Neuronal stem cell (in vitro differentiated cells): ENCODE measurements around the gene XYLT1. TPM values are rescaled to one million over a fixed set of nuclear protein-coding genes. Genes with fewer than 3 reads are reported as not detected.

ENCODE experiments used
- DNase-seq: peaks from one replicate; pipeline ENCODE4 v3.0.0-alpha.2; 2013; ENCODE audit warnings: low spot score
- H2AFZ ChIP-seq: one replicate; pipeline ENCODE4 v1.6.1; 2013; ENCODE audit warnings: mild to moderate bottlenecking, low read length, inconsistent platforms
- H2AK5ac ChIP-seq: 2 replicates; pipeline ENCODE4 v1.6.1; 2013; ENCODE audit warnings: low read depth, mild to moderate bottlenecking, inconsistent platforms, low read length, moderate library complexity, mixed read lengths
- H2BK120ac ChIP-seq: 2 replicates; pipeline ENCODE4 v1.6.1; 2013; ENCODE audit warnings: low read depth, mild to moderate bottlenecking, inconsistent platforms, low read length, moderate library complexity, mixed read lengths
- H2BK12ac ChIP-seq: one replicate; pipeline ENCODE4 v1.6.1; 2013; ENCODE audit warnings: low read length, inconsistent platforms
- H2BK15ac ChIP-seq: 2 replicates; pipeline ENCODE4 v1.6.1; 2013; ENCODE audit warnings: mild to moderate bottlenecking, low read length, inconsistent platforms, mixed read lengths
- H2BK5ac ChIP-seq: one replicate; pipeline ENCODE4 v1.6.1; 2013; ENCODE audit warnings: inconsistent platforms, mild to moderate bottlenecking, low read length, moderate library complexity
- H3K14ac ChIP-seq: one replicate; pipeline ENCODE4 v1.6.1; 2013; ENCODE audit warnings: low read length, inconsistent platforms
- H3K18ac ChIP-seq: 2 replicates; pipeline ENCODE4 v1.6.1; 2013; ENCODE audit warnings: low read length, inconsistent platforms
- H3K23ac ChIP-seq: 2 replicates; pipeline ENCODE4 v1.6.1; 2013; ENCODE audit warnings: low read depth, mild to moderate bottlenecking, mixed read lengths, low read length, inconsistent platforms; ENCODE audit not compliant: poor library complexity
- H3K27ac ChIP-seq: replicated peaks from 3 replicates; pipeline ENCODE4 v1.5.1; 2013; ENCODE audit warnings: low read length, inconsistent platforms
- H3K27me3 ChIP-seq, 3 experiments: 2 replicates each; pipeline ENCODE4 v1.6.1; 2013; ENCODE audit warnings: low read length in 3 of 3, mild to moderate bottlenecking in 2 of 3, inconsistent platforms in 1 of 3, low read depth in 1 of 3, mixed read lengths in 1 of 3, moderate library complexity in 1 of 3; ENCODE audit not compliant: control insufficient read depth in 3 of 3, insufficient read depth in 3 of 3
- H3K36me3 ChIP-seq, 2 donors: replicated peaks in 1 of 2; 2 replicates each; pipeline ENCODE4 v1.6.1; 2013; ENCODE audit warnings: low read length in 2 of 2; ENCODE audit not compliant: control insufficient read depth in 2 of 2, insufficient read depth in 2 of 2
- H3K4ac ChIP-seq: 2 replicates; pipeline ENCODE4 v1.6.1; 2013; ENCODE audit warnings: inconsistent platforms, mild to moderate bottlenecking, low read length, moderate library complexity
- H3K4me1 ChIP-seq, 2 donors: 1 replicate in 1 of 2; 2 replicates in 1 of 2; pipeline ENCODE4 v1.6.1; 2013; ENCODE audit warnings: low read length in 2 of 2, low read depth in 1 of 2; ENCODE audit not compliant: control insufficient read depth in 2 of 2, insufficient read depth in 1 of 2
- H3K4me2 ChIP-seq: one replicate; pipeline ENCODE4 v1.6.1; 2013; ENCODE audit warnings: mild to moderate bottlenecking, low read length, inconsistent platforms; ENCODE audit not compliant: insufficient read depth, poor library complexity, severe bottlenecking
- H3K4me3 ChIP-seq, 2 donors: 2 replicates each; pipeline ENCODE4 v1.5.1; 2013; ENCODE audit warnings: low read length in 2 of 2, mild to moderate bottlenecking in 2 of 2, inconsistent platforms in 1 of 2, moderate library complexity in 1 of 2
- H3K79me1 ChIP-seq: one replicate; pipeline ENCODE4 v1.6.1; 2013; ENCODE audit warnings: low read depth, mild to moderate bottlenecking, inconsistent platforms, low read length, moderate library complexity
- H3K9ac ChIP-seq: one replicate; pipeline ENCODE4 v1.6.1; 2013; ENCODE audit warnings: mild to moderate bottlenecking, low read depth, low read length, inconsistent platforms; ENCODE audit not compliant: poor library complexity
- H3K9me3 ChIP-seq, 2 donors: replicated peaks in 1 of 2; 2 replicates each; pipeline versions ENCODE3 to v1.6.1; 2013; ENCODE audit warnings: low read length in 2 of 2, mild to moderate bottlenecking in 2 of 2, inconsistent platforms in 1 of 2, low read depth in 1 of 2, mixed read lengths in 1 of 2, moderate library complexity in 1 of 2; ENCODE audit not compliant: control insufficient read depth in 2 of 2, insufficient read depth in 1 of 2
- H4K8ac ChIP-seq: one replicate; pipeline ENCODE4 v1.6.1; 2013; ENCODE audit warnings: low read depth, mild to moderate bottlenecking, inconsistent platforms, low read length, moderate library complexity
- H4K91ac ChIP-seq: one replicate; pipeline ENCODE4 v1.6.1; 2013; ENCODE audit warnings: low read length, low read depth, mild to moderate bottlenecking, inconsistent platforms; ENCODE audit not compliant: poor library complexity
- WGBS, 2 donors: extraction: QIAGEN DNeasy Blood & Tissue Kit; methylation state at CpG; one replicate each; pipeline ENCODE4 v1.1.7; 2013; ENCODE audit warnings: missing lambda C conversion rate in 2 of 2, mixed read lengths in 1 of 2; ENCODE audit not compliant: insufficient read length in 2 of 2, insufficient replicate concordance in 1 of 2; ENCODE audit errors: extremely low coverage in 2 of 2; 5-methylcytosine and 5-hydroxymethylcytosine counted together
- polyA plus RNA-seq, 2 experiments: library from polyadenylated mRNA; stranded (reverse); fragments of 200-250 nt; gene quantifications; one replicate each; pipeline ENCODE4 v1.2.3, GENCODE V29; 2013

Gene XYLT1
- 6.1 TPM for polyA plus RNA-seq (2013, experiment 1 of 2)
- 6.3 TPM for polyA plus RNA-seq (2013, experiment 2 of 2)

GRCh38 chr16:17470908-17471718 is at the start of gene XYLT1:
TSS of gene XYLT1 (minus strand) at chr16:17470960. CDS start at chr16:17470796, 164 bp downstream.
- H3K9me3 ChIP-seq = no peaks in the 10 kb centered on the region
- no peak within 1 kb of the TSS for H2BK15ac ChIP-seq
- peak within 1 kb of the TSS; percentile 91 for H2AFZ ChIP-seq
- H3K36me3 ChIP-seq = no peaks in the 10 kb centered on the region
- peaks cover 0 to 31% (median 12%) of the 10 kb centered on the region in 3 experiments for H3K27me3 ChIP-seq
- no CpG with 5 or more reads among the region's 36 CpGs for WGBS, 2 donors
- no peak within 1 kb of the TSS for H4K8ac ChIP-seq
- H3K23ac ChIP-seq = no peak within 1 kb of the TSS
- peak within 1 kb of the TSS; percentile 61 for H3K9ac ChIP-seq
- H3K18ac ChIP-seq = peak within 1 kb of the TSS; percentile 92
- H3K79me1 ChIP-seq = peaks cover 2% of the 10 kb centered on the region
- peak within 1 kb of the TSS; percentile 54 to 91 for H3K4me3 ChIP-seq
- peaks cover 16 to 24% of the 10 kb centered on the region in 2 donors for H3K4me1 ChIP-seq
- H3K14ac ChIP-seq = no peak within 1 kb of the TSS
- H2BK12ac ChIP-seq = peak within 1 kb of the TSS; percentile 14
- no peak within 1 kb of the TSS for H3K27ac ChIP-seq
- H3K4ac ChIP-seq = no peak within 1 kb of the TSS
- H3K4me2 ChIP-seq = peak within 1 kb of the TSS; percentile 79
- H4K91ac ChIP-seq = no peak within 1 kb of the TSS
- H2BK120ac ChIP-seq = no peak within 1 kb of the TSS
- H2AK5ac ChIP-seq = no peak within 1 kb of the TSS
- H2BK5ac ChIP-seq = peak within 1 kb of the TSS; percentile 85
- no peak for DNase-seq

DNA sequence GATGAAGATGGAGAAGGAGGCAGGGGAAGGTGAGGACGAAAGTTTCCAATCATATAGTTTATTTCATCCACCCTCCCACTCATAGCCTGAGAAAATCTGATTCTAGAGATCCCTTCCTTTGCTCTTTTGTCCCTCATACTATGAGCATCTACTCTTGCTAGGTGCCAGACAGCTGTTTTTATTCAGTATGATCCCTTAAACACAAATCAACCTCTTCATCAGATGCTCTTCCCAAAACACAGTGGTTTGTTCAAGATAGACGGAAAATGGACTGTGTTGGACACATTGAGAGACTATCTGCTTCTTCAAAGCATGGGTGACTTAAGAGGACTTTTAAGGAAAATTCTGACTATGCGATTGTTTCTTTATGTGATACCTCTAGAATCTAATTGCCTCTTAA is 49.4 kb upstream of the XYLT1 start:
- no peak for DNase-seq
- H3K18ac ChIP-seq = no peak overlapping the region
- no peak overlapping the region for H4K8ac ChIP-seq
- no peak overlapping the region for H3K23ac ChIP-seq
- no peak overlapping the region for H3K4me2 ChIP-seq
- H3K9me3 ChIP-seq = no peaks in the 10 kb centered on the region
- no peak overlapping the region for H3K4ac ChIP-seq
- peaks cover 0 to 5% (median 0%) of the 10 kb centered on the region in 3 experiments for H3K27me3 ChIP-seq
- H3K27ac ChIP-seq = no peak overlapping the region
- H4K91ac ChIP-seq = no peak overlapping the region
- no CpG with 5 or more reads among the region's 3 CpGs for WGBS, 2 donors
- no peak overlapping the region for H3K4me3 ChIP-seq
- H2BK5ac ChIP-seq = no peak overlapping the region
- H2AK5ac ChIP-seq = no peak overlapping the region
- H3K14ac ChIP-seq = no peak overlapping the region
- H2BK15ac ChIP-seq = no peak overlapping the region
- H3K9ac ChIP-seq = no peak overlapping the region
- H3K36me3 ChIP-seq = no peaks in the 10 kb centered on the region
- no peak overlapping the region for H2BK12ac ChIP-seq
- no peak overlapping the region for H2AFZ ChIP-seq
- no peak overlapping the region for H2BK120ac ChIP-seq
- no peaks in the 10 kb centered on the region for H3K4me1 ChIP-seq
- H3K79me1 ChIP-seq = no peaks in the 10 kb centered on the region

DNA sequence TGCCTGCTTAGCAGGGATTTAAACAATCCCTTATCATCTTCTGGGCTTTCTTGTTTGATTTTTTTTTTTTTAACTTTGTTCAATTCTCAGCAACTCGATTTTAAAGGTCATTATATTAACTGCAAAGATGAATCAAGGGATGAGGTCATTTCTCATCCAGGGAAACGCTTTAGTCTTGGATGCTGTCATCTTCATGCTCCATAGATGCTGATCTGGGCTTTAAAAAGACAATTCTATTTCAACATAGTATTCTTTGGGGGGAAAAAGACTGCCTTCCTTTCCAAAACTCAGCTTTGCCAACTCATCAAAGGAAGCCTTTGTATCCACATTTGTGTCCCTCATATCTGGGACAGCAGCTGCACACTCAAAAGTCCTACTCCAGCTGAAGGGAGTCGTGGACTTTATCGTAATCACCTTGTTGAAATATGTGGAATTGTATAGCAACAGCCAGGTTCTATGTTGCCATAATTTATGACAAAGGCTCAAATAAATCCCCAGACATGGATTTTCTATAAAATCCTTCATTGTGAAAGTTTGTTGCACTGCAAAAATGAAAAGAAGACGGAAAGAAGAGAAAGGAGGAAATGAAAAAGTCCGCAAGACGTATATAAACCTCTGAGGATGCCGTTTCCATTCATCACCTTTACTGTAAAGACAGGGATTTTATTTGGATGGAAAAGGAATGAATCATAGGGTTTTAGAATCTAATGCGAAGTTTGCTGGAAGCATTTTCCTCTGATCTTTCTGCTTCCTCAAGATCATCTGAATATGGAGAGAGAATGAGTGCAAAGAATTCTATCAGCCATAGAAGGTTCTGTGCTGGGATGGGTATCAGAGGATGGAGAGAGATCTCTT is 48.6 kb upstream of the XYLT1 start:
- Histone ChIP-seq H3K9ac (no peak overlapping the region), H3K4me1 (no peaks in the 10 kb centered on the region), H3K14ac (no peak overlapping the region), H2BK15ac (no peak overlapping the region), H2AFZ (no peak overlapping the region), H3K79me1 (no peaks in the 10 kb centered on the region), H3K9me3 (no peaks in the 10 kb centered on the region), H4K8ac (no peak overlapping the region), H2BK120ac (no peak overlapping the region), H2AK5ac (no peak overlapping the region), H4K91ac (no peak overlapping the region), H3K4me3 (no peak overlapping the region), H3K27ac (no peak overlapping the region), H3K27me3 (peaks cover 0 to 5% (median 0%) of the 10 kb centered on the region in 3 experiments), H3K4me2 (no peak overlapping the region), H3K18ac (no peak overlapping the region), H2BK12ac (no peak overlapping the region), H2BK5ac (no peak overlapping the region), H3K23ac (no peak overlapping the region), H3K36me3 (no peaks in the 10 kb centered on the region), H3K4ac (no peak overlapping the region)
- WGBS, 2 donors = no CpG with 5 or more reads among the region's 9 CpGs
- no peak for DNase-seq

GRCh38 chr16:17518441-17518840 is 47.7 kb upstream of the XYLT1 start:
- H4K91ac ChIP-seq = no peak overlapping the region
- DNase-seq = no peak
- peaks cover 0 to 5% (median 0%) of the 10 kb centered on the region in 3 experiments for H3K27me3 ChIP-seq
- H3K4me3 ChIP-seq = no peak overlapping the region
- no peak overlapping the region for H2BK12ac ChIP-seq
- H3K9ac ChIP-seq = no peak overlapping the region
- H3K4me2 ChIP-seq = no peak overlapping the region
- H3K36me3 ChIP-seq = no peaks in the 10 kb centered on the region
- no peak overlapping the region for H3K18ac ChIP-seq
- no peak overlapping the region for H2AK5ac ChIP-seq
- H3K4ac ChIP-seq = no peak overlapping the region
- no CpG with 5 or more reads among the region's 3 CpGs for WGBS, 2 donors
- H2BK120ac ChIP-seq = no peak overlapping the region
- H3K4me1 ChIP-seq = no peaks in the 10 kb centered on the region
- no peaks in the 10 kb centered on the region for H3K79me1 ChIP-seq
- no peak overlapping the region for H4K8ac ChIP-seq
- no peak overlapping the region for H2BK5ac ChIP-seq
- H2BK15ac ChIP-seq = no peak overlapping the region
- H2AFZ ChIP-seq = no peak overlapping the region
- H3K27ac ChIP-seq = no peak overlapping the region
- no peaks in the 10 kb centered on the region for H3K9me3 ChIP-seq
- H3K14ac ChIP-seq = no peak overlapping the region
- H3K23ac ChIP-seq = no peak overlapping the region
